Transverse colon (tissue), 4 donors: ENCODE results near the gene TAOK3.

Experiments used
- CTCF ChIP-seq, 5 experiments: fragments of 200-600 bp in 3 of 5; fragments of 450-650 bp in 2 of 5; sonication (generic) in 3 of 5; IDR thresholded peaks; 1 replicate in 2 of 5; 2 replicates in 3 of 5; pipeline ENCODE4 v1.5.1; 2016 to 2017; ENCODE audit warnings: antibody characterized with exemption in 5 of 5, inconsistent platforms in 3 of 5, mild to moderate bottlenecking in 2 of 5, moderate library complexity in 1 of 5
- EP300 ChIP-seq: sonication (generic); formaldehyde crosslinking; IDR thresholded peaks from one replicate; pipeline ENCODE4 v1.6.1; 2017; ENCODE audit warnings: antibody characterized with exemption, low read depth
- POLR2A ChIP-seq: fragments of 450-650 bp; IDR thresholded peaks from one replicate; pipeline ENCODE4 v1.6.1; 2016; ENCODE audit warnings: antibody characterized with exemption, mild to moderate bottlenecking, moderate library complexity
- POLR2AphosphoS5 ChIP-seq, 3 donors: sonication (generic); formaldehyde crosslinking; IDR thresholded peaks; one replicate each; pipeline ENCODE4 v1.6.1; 2016; ENCODE audit warnings: antibody characterized with exemption in 3 of 3

- TF ChIP-seq CTCF (IDR thresholded peaks at IDR 0.05) = no peak
- TF ChIP-seq POLR2A = no peak
- no peak for TF ChIP-seq EP300
- TF ChIP-seq POLR2AphosphoS5 (IDR thresholded peaks at IDR 0.05) = no peak
Measured at GRCh38 chr12:118310320-118310719, 62.4 kb downstream of the TAOK3 start.
